ENCODE data around the gene GRIK4.

The GRIK4 gene

DNA sequence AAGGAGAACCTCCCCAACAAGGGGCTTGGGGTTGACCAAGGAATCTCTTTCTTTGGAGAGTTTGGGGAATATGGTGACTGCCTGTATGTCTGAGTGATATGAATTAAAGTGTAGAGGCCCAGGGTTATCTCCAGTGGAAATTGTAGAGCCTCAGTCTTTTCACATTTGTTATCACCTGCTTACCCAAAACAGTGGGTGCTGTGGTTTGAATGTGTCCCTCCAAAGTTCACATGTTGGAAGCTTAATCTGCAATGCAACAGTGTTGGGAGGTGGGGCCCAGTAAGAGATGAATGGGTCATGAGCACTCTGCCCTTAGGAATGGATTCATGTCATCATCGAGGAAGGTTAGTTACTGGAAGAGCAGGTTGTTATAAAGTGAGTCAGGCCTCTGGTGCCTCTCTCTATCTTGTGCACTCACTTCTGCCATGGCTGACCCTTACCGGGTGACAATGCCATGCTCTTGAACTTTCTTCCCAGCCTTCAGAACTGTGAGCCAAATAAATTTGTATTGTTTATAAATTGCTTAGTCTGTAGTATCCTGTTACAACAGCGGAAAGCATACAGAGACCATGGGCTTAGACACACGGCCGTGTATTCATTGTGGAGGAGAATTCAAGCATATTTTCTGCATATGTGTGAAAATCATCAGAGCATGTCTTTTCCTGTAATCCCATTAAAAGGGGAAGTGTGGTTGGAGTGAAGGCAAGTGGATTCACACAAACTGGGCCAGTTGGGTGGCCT, 398.3 kb downstream of the GRIK4 start:
- H3K4me3 ChIP-seq (ENCODE audit: low read depth, low read length), result no peak overlapping the region
- no peak for DNase-seq (ENCODE audit: low read depth)
- TF ChIP-seq, protein P1, sequence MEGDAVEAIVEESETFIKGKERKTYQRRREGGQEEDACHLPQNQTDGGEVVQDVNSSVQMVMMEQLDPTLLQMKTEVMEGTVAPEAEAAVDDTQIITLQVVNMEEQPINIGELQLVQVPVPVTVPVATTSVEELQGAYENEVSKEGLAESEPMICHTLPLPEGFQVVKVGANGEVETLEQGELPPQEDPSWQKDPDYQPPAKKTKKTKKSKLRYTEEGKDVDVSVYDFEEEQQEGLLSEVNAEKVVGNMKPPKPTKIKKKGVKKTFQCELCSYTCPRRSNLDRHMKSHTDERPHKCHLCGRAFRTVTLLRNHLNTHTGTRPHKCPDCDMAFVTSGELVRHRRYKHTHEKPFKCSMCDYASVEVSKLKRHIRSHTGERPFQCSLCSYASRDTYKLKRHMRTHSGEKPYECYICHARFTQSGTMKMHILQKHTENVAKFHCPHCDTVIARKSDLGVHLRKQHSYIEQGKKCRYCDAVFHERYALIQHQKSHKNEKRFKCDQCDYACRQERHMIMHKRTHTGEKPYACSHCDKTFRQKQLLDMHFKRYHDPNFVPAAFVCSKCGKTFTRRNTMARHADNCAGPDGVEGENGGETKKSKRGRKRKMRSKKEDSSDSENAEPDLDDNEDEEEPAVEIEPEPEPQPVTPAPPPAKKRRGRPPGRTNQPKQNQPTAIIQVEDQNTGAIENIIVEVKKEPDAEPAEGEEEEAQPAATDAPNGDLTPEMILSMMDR (IDR thresholded peaks at IDR 0.05; ENCODE audit: insufficient read depth, low read depth, low read length, missing control alignments), result no peak

DNA sequence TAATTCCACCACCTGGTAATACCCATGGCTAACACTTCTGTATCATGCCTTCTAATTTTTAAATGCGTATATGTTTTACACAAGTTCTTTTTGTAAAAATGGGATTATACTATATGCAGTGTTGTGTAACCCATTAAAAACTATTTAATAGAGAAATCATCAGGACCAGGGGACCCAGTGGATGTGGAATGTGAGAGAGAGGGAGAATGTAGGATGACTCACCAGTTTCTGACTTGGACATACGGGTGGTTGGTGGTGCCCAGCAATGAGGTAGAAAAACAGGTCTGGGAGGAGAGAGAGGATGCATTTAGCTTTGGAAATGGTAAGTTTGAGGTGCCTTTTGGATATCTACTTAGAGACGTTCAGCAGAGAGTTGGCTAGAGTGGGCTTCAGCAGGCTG, 400.4 kb downstream of the GRIK4 start:
- no peak for DNase-seq (ENCODE audit: low read depth)
- no peak overlapping the region for H3K4me3 ChIP-seq (ENCODE audit: low read depth, low read length)
- TF ChIP-seq, protein P1 (IDR thresholded peaks at IDR 0.05; ENCODE audit: insufficient read depth, low read depth, low read length, missing control alignments), result no peak

DNA sequence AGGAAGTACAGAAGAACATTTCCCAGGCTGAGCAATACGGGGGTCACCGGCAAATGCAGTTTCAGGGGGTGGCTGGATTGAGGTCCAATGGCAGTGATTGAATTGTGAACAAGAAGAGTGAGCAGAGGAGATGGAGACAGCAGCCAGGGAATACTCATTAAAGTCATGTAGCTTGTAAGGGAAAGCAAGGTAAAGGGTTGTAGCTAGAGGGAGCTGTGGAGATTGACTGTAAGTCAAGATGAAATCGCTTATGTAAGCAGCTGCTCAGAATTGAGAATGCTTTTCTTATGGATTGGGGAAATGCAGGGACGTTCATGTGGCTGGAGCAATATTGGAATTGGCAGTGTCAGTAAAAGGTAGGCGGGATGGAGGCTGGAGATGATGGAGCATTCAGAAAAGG, 401.0 kb downstream of the GRIK4 start:
- TF ChIP-seq, protein P1 (IDR thresholded peaks at IDR 0.05; ENCODE audit: insufficient read depth, low read depth, low read length, missing control alignments), result peak; percentile 28
- DNase-seq (ENCODE audit: low read depth), result peak; percentile 53
- H3K4me3 ChIP-seq (ENCODE audit: low read depth, low read length), result no peak overlapping the region

DNA sequence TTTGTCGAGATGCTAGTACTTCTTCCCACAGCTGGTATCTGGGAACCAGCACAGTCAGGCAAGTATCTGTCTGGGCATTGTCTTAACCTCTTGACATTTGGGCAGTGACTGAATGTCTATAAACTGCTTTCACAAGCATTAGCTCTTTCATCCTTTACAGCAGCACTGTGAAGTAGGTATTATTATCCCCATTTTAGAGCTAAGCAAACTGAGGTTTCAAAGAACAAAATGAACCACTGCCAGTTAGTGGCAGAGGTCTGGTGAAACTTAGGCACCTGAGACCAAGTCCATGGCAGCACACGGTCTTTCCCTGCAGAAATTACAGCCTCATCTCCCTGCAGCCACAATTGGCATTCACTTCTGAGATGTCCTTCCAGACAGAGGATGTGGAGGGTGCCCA, 401.4 kb downstream of the GRIK4 start:
- H3K4me3 ChIP-seq (ENCODE audit: low read depth, low read length), result no peak overlapping the region
- TF ChIP-seq, protein P1 (IDR thresholded peaks at IDR 0.05; ENCODE audit: insufficient read depth, low read depth, low read length, missing control alignments), result no peak
- no peak for DNase-seq (ENCODE audit: low read depth)

DNA sequence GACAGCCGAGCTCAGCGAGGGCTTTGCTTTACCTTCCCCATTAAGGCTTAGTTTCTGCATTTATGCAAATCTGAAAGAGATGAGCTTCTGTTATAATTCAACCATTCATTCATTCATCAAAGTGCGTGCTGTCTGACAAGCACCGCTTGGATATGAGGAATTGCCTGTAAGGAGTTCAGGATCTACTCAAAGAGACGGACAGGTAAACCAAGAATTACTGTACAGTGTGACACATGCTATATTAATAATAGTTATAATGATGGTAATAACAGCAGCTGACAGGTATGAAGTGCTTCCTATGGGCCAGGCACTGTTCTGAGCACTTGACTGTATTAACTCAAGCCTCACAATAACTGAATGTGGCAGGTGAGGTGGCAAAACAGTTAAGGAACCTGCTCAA, 402.5 kb downstream of the GRIK4 start:
- TF ChIP-seq, protein P1 (IDR thresholded peaks at IDR 0.05; ENCODE audit: insufficient read depth, low read depth, low read length, missing control alignments), result no peak
- H3K4me3 ChIP-seq (ENCODE audit: low read depth, low read length), result no peak overlapping the region
- no peak for DNase-seq (ENCODE audit: low read depth)

DNA sequence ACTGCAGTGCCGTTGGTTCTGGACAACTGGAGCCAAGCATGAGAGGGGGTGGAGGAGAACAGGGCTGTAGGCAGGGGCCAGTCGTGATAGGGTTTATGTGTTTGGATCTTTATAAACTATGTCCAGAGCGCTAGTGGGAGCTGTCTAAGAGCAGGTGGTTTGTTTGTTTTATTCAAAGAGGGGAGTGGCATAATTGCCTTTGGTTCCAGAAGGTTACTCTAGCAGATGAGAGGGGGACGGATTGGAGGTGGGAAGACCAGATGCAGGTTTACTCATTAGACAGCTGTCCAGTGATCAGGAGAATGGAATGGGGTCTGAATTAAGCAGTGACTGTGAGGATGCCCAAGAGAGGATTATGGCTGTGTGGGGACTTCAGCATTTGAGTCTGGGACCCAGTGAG, 403.1 kb downstream of the GRIK4 start:
- no peak for DNase-seq (ENCODE audit: low read depth)
- TF ChIP-seq, protein P1 (IDR thresholded peaks at IDR 0.05; ENCODE audit: insufficient read depth, low read depth, low read length, missing control alignments), result no peak

More for the DNA sequence above, 403.1 kb downstream of the GRIK4 start:
- no peak overlapping the region for H3K4me3 ChIP-seq (ENCODE audit: low read depth, low read length)

All from GM12865 (cell line).